Neural progenitor cell (in vitro differentiated cells): ENCODE results near the gene HOXC4. TPM values are rescaled to one million over a fixed set of nuclear protein-coding genes. Genes with fewer than 3 reads are reported as not detected.

Experiments used
- DNase-seq: peaks from one replicate; pipeline ENCODE4 v3.0.0-alpha.2; 2016; ENCODE audit warnings: low spot score
- H2AFZ ChIP-seq: fragments of 200-600 bp; sonication (generic); replicated peaks from 2 replicates; pipeline ENCODE4 v1.6.1; 2016; ENCODE audit warnings: antibody characterized with exemption
- H3F3A ChIP-seq: fragments of 200-600 bp; sonication (generic); 2 replicates; pipeline ENCODE4 v1.6.1; 2016; ENCODE audit warnings: antibody characterized with exemption, low read depth
- H3K27ac ChIP-seq: fragments of 200-600 bp; sonication (generic); 2 replicates; pipeline ENCODE4 v1.5.1; 2016; ENCODE audit warnings: mild to moderate bottlenecking
- H3K27me3 ChIP-seq: fragments of 200-600 bp; sonication (generic); 2 replicates; pipeline ENCODE4 v1.6.1; 2016; ENCODE audit warnings: mild to moderate bottlenecking, moderate library complexity
- H3K36me3 ChIP-seq: fragments of 200-600 bp; sonication (generic); 2 replicates; pipeline ENCODE4 v1.5.1; 2016
- H3K4me1 ChIP-seq: fragments of 200-600 bp; sonication (generic); 2 replicates; pipeline ENCODE4 v1.6.1; 2016; ENCODE audit warnings: mixed run types
- H3K4me2 ChIP-seq: fragments of 200-600 bp; sonication (generic); 2 replicates; pipeline ENCODE4 v1.6.1; 2016
- H3K4me3 ChIP-seq: fragments of 200-600 bp; sonication (generic); 2 replicates; pipeline ENCODE4 v1.5.1; 2016
- H3K79me2 ChIP-seq: fragments of 200-600 bp; sonication (generic); 2 replicates; pipeline ENCODE4 v1.6.1; 2016; ENCODE audit warnings: low read depth
- H3K9ac ChIP-seq: fragments of 200-600 bp; sonication (generic); 2 replicates; pipeline ENCODE4 v1.6.1; 2016
- H3K9me3 ChIP-seq: fragments of 200-600 bp; sonication (generic); 2 replicates; pipeline ENCODE4 v1.5.1; 2016; ENCODE audit warnings: low read depth
- H4K20me1 ChIP-seq: fragments of 200-600 bp; sonication (generic); 2 replicates; pipeline ENCODE4 v1.6.1; 2016; ENCODE audit warnings: low read depth
- H3K27ac Mint-ChIP-seq: 3 replicates; pipeline ENCODE4 v1.8.0; 2021; ENCODE audit warnings: mixed read lengths
- H3K27me3 Mint-ChIP-seq: 2 replicates; pipeline ENCODE4 v1.8.0; 2022; ENCODE audit warnings: low read depth, mild to moderate bottlenecking, inconsistent platforms, moderate library complexity, mixed read lengths; ENCODE audit not compliant: insufficient read depth
- H3K36me3 Mint-ChIP-seq: 3 replicates; pipeline ENCODE4 v1.8.0; 2021; ENCODE audit warnings: mixed read lengths
- H3K4me1 Mint-ChIP-seq: 3 replicates; pipeline ENCODE4 v1.8.0; 2021; ENCODE audit warnings: mixed read lengths
- H3K4me3 Mint-ChIP-seq: 3 replicates; pipeline ENCODE4 v1.8.0; 2021; ENCODE audit warnings: mild to moderate bottlenecking, moderate library complexity, mixed read lengths
- H3K9me3 Mint-ChIP-seq: 3 replicates; pipeline ENCODE4 v1.8.0; 2020; ENCODE audit warnings: mixed read lengths
- CTCF ChIP-seq: fragments of 200-600 bp; sonication (generic); IDR thresholded peaks from 2 replicates; pipeline ENCODE4 v1.5.1; 2017; ENCODE audit warnings: antibody characterized with exemption, mild to moderate bottlenecking
- EZH2 ChIP-seq: fragments of 200-600 bp; sonication (generic); IDR thresholded peaks from 2 replicates; pipeline ENCODE4 v1.6.1; 2017; ENCODE audit warnings: antibody characterized with exemption, mild to moderate bottlenecking, moderate library complexity
- EZH2phosphoT487 ChIP-seq: fragments of 200-600 bp; sonication (generic); IDR thresholded peaks from 2 replicates; pipeline ENCODE4 v1.6.1; 2017; ENCODE audit warnings: antibody characterized with exemption
- total RNA-seq: library from RNA; depleted of rRNA; stranded (reverse); fragments of >200 nt; gene quantifications from 2 replicates; pipeline ENCODE4 v1.2.3, GENCODE V29; 2015; ENCODE audit warnings: low replicate concordance

Gene HOXC4
- total RNA-seq, 1 donor from 2014 or later, result not detected

GRCh38 chr12:54016051-54016450 lies 37.6 kb upstream of the HOXC4 start:
- no peak overlapping the region for H3K4me3 Mint-ChIP-seq
- peaks cover 1% of the 10 kb centered on the region for H3F3A ChIP-seq
- no peaks in the 10 kb centered on the region for H3K36me3 ChIP-seq
- peaks cover 79% of the 10 kb centered on the region for H4K20me1 ChIP-seq
- H3K27me3 ChIP-seq, result peaks cover 100% of the 10 kb centered on the region
- H3K4me2 ChIP-seq, result no peak overlapping the region
- peaks cover 89% of the 10 kb centered on the region for H3K27me3 Mint-ChIP-seq
- no peak overlapping the region for H3K27ac ChIP-seq
- H3K4me3 ChIP-seq, result no peak overlapping the region
- H3K79me2 ChIP-seq, result no peaks in the 10 kb centered on the region
- H3K36me3 Mint-ChIP-seq, result no peaks in the 10 kb centered on the region
- H3K4me1 ChIP-seq, result no peaks in the 10 kb centered on the region
- DNase-seq, result no peak
- no peak overlapping the region for H3K27ac Mint-ChIP-seq
- no peak overlapping the region for H3K9ac ChIP-seq
- no peaks in the 10 kb centered on the region for H3K4me1 Mint-ChIP-seq
- H3K9me3 Mint-ChIP-seq, result peaks cover 5% of the 10 kb centered on the region
- no peak overlapping the region for H2AFZ ChIP-seq
- TF ChIP-seq EZH2phosphoT487, result no peak
- TF ChIP-seq CTCF, result no peak
- no peak for TF ChIP-seq EZH2
- no peaks in the 10 kb centered on the region for H3K9me3 ChIP-seq

DNA sequence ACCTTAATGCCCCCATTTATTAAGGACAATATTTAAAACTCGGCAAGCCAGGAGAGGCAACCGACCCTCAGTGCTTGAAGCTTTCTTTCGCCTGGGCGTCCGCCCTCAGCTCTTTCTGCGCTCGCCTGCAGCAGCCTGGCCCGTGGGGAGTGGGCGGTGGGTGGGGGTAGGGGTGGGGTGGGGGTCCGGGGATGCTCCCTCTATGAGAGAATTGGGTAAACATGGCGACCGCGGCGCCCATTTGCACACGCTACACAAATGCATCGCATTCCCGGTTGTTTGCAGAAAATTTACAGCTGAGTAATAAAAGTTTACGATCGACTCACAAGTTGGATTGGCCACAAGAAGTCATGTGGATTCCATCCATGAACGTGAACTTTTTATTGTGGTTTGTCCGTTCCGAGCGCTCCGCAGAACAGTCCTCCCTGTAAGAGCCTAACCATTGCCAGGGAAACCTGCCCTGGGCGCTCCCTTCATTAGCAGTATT lies 37.1 kb upstream of the HOXC4 start:
- TF ChIP-seq EZH2phosphoT487 (no peak), CTCF (no peak), EZH2 (no peak)
- Histone ChIP-seq H3K27me3 (peaks cover 100% of the 10 kb centered on the region), H3K9ac (no peak overlapping the region), H3K79me2 (no peaks in the 10 kb centered on the region), H3K4me1 (no peaks in the 10 kb centered on the region), H3K4me3 (no peak overlapping the region), H3F3A (no peaks in the 10 kb centered on the region), H3K36me3 (no peaks in the 10 kb centered on the region), H4K20me1 (peaks cover 78% of the 10 kb centered on the region), H3K9me3 (no peaks in the 10 kb centered on the region), H2AFZ (no peak overlapping the region), H3K27ac (no peak overlapping the region), H3K4me2 (no peak overlapping the region)
- Mint-ChIP-seq H3K9me3 (peaks cover 5% of the 10 kb centered on the region), H3K27ac (no peak overlapping the region), H3K4me1 (no peaks in the 10 kb centered on the region), H3K36me3 (no peaks in the 10 kb centered on the region), H3K27me3 (peaks cover 89% of the 10 kb centered on the region), H3K4me3 (no peak overlapping the region)
- DNase-seq, result no peak

DNA sequence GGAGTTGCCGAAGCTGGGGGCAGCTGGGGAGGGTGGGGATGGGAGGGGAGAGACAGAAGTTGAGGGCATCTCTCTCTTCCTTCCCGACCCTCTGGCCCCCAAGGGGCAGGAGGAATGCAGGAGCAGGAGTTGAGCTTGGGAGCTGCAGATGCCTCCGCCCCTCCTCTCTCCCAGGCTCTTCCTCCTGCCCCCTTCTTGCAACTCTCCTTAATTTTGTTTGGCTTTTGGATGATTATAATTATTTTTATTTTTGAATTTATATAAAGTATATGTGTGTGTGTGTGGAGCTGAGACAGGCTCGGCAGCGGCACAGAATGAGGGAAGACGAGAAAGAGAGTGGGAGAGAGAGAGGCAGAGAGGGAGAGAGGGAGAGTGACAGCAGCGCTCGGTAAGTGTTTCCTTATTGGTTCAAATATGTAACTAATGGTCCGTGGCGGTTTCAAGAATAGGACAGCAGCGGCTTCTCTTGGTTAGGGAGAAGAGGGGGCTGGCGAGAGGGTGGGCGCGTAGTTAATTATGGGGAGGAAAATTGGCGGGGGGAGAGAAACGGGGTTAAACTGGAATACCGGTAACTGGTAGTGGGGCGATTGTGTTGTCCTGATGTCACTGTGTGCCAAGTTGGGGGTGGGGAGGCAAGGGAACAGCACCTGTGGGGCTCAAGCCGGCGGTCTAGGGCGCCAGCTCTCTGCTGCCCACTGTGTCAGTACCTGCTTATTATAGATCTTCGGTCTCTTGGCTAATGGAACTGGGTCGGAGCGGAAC lies 36.4 kb upstream of the HOXC4 start:
- Histone ChIP-seq H3K79me2 (no peaks in the 10 kb centered on the region), H3K36me3 (no peaks in the 10 kb centered on the region), H3F3A (no peaks in the 10 kb centered on the region), H3K4me1 (no peaks in the 10 kb centered on the region), H3K9me3 (no peaks in the 10 kb centered on the region), H3K4me3 (peak overlapping the region; percentile 39), H3K4me2 (peak overlapping the region; percentile 73), H3K9ac (no peak overlapping the region), H3K27ac (no peak overlapping the region), H3K27me3 (peaks cover 100% of the 10 kb centered on the region), H2AFZ (no peak overlapping the region), H4K20me1 (peaks cover 82% of the 10 kb centered on the region)
- DNase-seq, result peak; percentile 41
- no peaks in the 10 kb centered on the region for H3K36me3 Mint-ChIP-seq
- TF ChIP-seq EZH2, result peak; percentile 93
- no peak for TF ChIP-seq CTCF
- peak; percentile 75 for TF ChIP-seq EZH2phosphoT487
- no peak overlapping the region for H3K27ac Mint-ChIP-seq
- no peaks in the 10 kb centered on the region for H3K4me1 Mint-ChIP-seq
- peaks cover 5% of the 10 kb centered on the region for H3K9me3 Mint-ChIP-seq
- peak overlapping the region; percentile 74 for H3K4me3 Mint-ChIP-seq
- peaks cover 89% of the 10 kb centered on the region for H3K27me3 Mint-ChIP-seq
